SK-N-SH treated with all-trans-retinoic acid at 6 μM for 48 hours (cell line): ENCODE results near the gene PRPSAP2.

Experiments
- ZFP3 ChIP-seq: fragments of 250-450 bp; sonication (Bioruptor Pico); IDR thresholded peaks from 2 replicates; pipeline ENCODE4 v1.5.0; 2020; ENCODE audit warnings: mild to moderate bottlenecking, moderate library complexity
- TF ChIP-seq, protein P1 (sequence below): fragments of 250-450 bp; sonication (Bioruptor Pico); IDR thresholded peaks from 2 replicates; pipeline ENCODE4 v1.5.1; 2020; ENCODE audit warnings: low read depth, mild to moderate bottlenecking, moderate library complexity
- TF ChIP-seq, protein P2 (sequence below): fragments of 250-450 bp; sonication (Bioruptor Pico); IDR thresholded peaks from 2 replicates; pipeline ENCODE4 v1.5.0; 2020; ENCODE audit warnings: mild to moderate bottlenecking, moderate library complexity

GRCh38 chr17:18964550-18964949, 106.6 kb downstream of the PRPSAP2 start:
- TF ChIP-seq, protein P1, sequence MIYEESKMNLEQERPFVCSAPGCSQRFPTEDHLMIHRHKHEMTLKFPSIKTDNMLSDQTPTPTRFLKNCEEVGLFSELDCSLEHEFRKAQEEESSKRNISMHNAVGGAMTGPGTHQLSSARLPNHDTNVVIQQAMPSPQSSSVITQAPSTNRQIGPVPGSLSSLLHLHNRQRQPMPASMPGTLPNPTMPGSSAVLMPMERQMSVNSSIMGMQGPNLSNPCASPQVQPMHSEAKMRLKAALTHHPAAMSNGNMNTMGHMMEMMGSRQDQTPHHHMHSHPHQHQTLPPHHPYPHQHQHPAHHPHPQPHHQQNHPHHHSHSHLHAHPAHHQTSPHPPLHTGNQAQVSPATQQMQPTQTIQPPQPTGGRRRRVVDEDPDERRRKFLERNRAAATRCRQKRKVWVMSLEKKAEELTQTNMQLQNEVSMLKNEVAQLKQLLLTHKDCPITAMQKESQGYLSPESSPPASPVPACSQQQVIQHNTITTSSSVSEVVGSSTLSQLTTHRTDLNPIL (CRISPR knock-in tag), result no peak
- no peak for TF ChIP-seq ZFP3 (CRISPR knock-in tag)
- TF ChIP-seq, protein P2, sequence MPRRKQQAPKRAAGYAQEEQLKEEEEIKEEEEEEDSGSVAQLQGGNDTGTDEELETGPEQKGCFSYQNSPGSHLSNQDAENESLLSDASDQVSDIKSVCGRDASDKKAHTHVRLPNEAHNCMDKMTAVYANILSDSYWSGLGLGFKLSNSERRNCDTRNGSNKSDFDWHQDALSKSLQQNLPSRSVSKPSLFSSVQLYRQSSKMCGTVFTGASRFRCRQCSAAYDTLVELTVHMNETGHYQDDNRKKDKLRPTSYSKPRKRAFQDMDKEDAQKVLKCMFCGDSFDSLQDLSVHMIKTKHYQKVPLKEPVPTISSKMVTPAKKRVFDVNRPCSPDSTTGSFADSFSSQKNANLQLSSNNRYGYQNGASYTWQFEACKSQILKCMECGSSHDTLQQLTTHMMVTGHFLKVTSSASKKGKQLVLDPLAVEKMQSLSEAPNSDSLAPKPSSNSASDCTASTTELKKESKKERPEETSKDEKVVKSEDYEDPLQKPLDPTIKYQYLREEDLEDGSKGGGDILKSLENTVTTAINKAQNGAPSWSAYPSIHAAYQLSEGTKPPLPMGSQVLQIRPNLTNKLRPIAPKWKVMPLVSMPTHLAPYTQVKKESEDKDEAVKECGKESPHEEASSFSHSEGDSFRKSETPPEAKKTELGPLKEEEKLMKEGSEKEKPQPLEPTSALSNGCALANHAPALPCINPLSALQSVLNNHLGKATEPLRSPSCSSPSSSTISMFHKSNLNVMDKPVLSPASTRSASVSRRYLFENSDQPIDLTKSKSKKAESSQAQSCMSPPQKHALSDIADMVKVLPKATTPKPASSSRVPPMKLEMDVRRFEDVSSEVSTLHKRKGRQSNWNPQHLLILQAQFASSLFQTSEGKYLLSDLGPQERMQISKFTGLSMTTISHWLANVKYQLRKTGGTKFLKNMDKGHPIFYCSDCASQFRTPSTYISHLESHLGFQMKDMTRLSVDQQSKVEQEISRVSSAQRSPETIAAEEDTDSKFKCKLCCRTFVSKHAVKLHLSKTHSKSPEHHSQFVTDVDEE (CRISPR knock-in tag), result no peak
